Measurements from ENCODE around the gene USP21.

USP21 gene

DNA sequence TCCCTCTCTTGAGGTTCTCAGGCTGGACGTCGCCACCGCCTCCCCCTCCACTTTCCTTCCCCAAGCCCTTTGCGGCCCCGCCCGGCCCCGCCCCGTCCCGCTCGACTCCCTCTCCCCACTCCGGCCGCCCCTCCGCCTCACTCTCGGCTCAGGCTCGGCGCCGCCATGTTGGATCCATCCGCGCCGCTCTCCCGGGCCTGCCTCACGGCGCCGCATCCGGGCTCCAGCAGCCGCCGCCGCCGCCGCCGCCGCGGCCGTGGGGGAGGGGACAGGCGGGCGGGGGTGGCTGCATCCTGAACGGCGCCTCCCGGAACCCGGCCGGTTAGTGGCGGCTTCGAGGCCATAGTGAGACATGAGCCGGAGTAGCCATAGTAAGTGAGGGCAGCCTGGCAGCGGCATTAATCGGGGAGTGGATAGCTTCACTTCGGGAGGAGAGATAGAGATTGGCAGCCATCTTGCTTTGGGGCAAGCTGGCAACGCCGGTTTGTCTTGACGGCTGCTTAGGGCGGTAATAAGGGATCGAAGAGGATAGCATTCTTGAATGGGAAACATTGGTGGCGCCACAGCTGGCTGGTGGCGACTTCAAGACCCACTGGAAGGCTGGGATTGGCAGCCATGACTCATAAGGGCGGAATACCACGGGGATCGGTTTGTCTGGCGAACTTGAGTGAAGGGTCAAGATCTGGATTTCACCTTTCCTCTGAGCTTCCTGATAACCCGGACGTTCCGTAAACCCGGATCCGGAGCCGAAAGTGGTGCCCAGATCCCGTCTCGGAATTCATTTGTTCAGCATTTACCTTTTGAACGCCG, 26.7 kb upstream of the USP21 start, which contains the start of gene DEDD:
TSS of gene DEDD (minus strand) at position 258 of the 810 bp plus-strand sequence. CDS start 8,205 bp downstream, outside the sequence.
- peak; percentile 57 to 77 for DNase-seq (ENCODE audit: low read depth in 2 of 2, low spot score in 1 of 2)

DNA sequence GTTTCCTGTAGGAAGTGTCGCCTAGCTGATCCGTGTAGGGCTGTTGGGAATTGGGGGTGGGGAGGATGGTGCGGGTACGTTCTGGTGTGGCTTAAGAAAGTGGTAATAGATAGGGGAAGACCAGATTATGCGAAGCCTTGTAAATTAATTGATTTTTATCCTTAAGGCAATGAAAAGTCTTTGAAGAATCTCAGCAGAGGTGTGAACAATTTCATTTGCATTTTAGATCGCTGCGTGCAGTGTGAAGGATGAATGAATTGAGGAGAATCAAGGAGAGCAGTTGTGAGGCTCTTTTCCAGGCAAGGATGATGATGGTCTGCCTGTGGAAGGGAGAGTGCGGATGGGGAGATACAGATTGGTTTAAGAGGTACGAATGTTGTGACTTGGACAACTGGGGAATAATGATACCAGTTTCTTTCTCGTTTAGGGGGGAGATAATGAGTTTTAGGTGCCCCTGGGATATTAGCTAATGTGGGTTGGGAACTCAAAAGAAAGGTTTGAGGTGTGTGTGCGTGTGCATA, 26.0 kb upstream of the USP21 start:
- DNase-seq (ENCODE audit: low read depth in 2 of 2, low spot score in 1 of 2) = no peak

DNA sequence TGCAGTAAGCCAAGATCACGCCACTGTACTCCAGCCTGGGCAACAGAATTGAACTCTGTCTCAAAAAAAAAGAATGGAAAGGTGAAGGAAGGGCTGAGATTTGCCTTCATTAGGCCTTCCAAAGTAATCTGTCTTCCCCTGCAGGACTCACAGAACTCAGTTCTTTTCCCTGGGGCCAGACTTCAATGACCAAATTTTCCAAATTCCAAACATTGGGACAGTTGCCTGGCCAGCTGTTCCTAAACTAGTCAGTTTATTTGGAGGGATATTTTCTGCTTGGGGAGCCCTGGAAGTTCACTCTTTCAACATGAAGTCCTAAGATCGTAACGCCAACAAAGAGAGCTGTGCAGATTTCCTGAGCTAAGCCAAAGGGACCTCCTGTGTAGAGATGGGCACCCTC, 21.4 kb upstream of the USP21 start:
- no peak for DNase-seq (ENCODE audit: low read depth in 2 of 2, low spot score in 1 of 2)

DNA sequence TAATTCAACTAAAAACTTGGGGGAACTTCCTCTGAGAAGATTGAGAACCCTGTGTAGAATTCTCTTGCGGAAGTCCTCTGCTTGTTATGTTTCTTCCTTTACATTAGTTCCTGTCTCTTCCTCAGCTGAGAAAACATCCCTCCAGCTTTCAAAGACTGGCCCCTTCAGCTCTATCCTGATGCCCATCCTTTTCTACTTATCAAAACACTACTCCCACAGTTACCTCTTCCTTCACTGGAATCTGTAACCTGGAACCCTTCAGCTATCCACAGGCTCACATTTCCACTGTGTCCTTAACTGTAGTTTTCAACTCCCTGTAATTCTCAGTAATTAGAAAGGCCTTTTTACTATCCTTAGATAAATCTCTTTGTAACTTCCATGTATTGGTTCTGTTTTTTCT, 20.9 kb upstream of the USP21 start:
- no peak for DNase-seq (ENCODE audit: low read depth in 2 of 2, low spot score in 1 of 2)

GRCh38 chr1:161139766-161140165, 19.5 kb upstream of the USP21 start:
- no peak for DNase-seq (ENCODE audit: low read depth in 2 of 2, low spot score in 1 of 2)

GRCh38 chr1:161140755-161141400, 18.4 kb upstream of the USP21 start:
- DNase-seq (ENCODE audit: low read depth in 2 of 2, low spot score in 1 of 2) = no peak

GRCh38 chr1:161145832-161146231, 13.5 kb upstream of the USP21 start:
- DNase-seq (ENCODE audit: low read depth in 2 of 2, low spot score in 1 of 2) = no peak

DNA sequence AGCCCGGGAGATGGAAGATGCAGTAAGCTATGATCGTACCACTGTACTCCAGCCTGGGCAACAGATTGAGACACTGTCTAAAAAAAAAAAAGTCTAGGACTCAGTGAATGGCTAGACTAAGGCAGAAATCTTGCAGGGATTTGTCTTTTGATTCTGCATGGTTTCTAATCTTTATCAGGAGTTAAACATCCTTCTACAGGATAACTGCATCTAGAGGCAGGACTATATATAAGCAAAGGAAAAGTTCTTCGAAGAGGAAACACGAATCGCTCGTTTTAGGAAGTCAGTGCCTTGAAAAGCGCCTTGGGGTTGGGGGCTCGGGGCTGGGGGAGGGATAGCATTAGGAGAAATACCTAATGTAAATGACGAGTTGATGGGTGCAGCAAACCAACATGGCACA, 6.1 kb upstream of the USP21 start:
- DNase-seq (ENCODE audit: low read depth in 2 of 2, low spot score in 1 of 2) = no peak

DNA sequence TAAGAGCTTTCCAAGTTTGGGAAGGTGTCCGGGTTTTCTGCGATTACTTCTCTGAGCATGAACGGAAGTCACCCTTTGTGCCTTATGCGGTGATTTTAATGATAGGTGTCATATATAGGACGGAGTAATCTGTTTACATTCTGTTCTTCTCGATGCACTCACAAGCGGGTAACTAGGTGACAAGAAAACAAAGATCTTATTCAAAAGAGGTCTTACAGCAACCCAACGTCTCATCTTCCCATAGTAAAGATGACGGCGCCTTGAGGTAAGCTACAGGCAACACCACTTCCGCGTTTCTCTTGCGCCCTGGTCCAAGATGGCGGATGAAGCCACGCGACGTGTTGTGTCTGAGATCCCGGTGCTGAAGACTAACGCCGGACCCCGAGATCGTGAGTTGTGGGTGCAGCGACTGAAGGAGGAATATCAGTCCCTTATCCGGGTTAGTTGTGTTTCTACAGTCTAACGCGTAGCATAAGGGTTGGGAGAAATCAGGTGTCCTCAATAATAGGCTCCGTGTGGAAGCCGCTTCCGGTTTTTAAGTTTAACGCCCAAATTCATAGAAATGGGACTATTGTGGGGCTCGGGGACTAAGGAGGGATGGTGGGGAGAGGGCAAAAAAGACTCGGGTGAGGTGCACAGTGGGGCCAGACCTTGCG, 5.5 kb upstream of the USP21 start, which contains the start of gene UFC1:
TSS of gene UFC1 (plus strand) at position 297 of the 656 bp plus-strand sequence. CDS start at position 317, 20 bp downstream.
- DNase-seq (ENCODE audit: low read depth in 2 of 2, low spot score in 1 of 2) = peak; percentile 50 to 60

GRCh38 chr1:161157867-161158266, 1.4 kb upstream of the USP21 start:
- no peak for DNase-seq (ENCODE audit: low read depth in 2 of 2, low spot score in 1 of 2)

GRCh38 chr1:161158316-161159010, 837 bp upstream of the USP21 start:
- DNase-seq (ENCODE audit: low read depth in 2 of 2, low spot score in 1 of 2) = no peak

DNA sequence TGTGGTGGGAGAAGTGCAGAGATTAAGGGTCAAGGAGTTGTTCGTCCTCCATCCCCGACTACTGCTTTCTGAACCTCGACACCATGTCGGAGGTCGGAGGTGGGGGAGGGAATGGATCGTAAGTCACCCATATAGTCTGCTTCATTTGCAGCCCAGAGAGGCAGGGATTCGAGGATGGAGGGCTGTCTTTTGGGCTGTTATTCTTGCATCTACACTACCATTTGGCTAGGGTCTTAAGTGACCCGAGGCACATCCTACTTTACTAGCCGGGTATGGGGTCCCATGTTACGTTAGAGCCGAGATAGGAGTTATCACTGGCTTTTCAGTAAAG, 578 bp downstream of the USP21 start:
- no peak for DNase-seq (ENCODE audit: low read depth in 2 of 2, low spot score in 1 of 2)

GRCh38 chr1:161160671-161161145, 1.4 kb downstream of the USP21 start:
- no peak for DNase-seq (ENCODE audit: low read depth in 2 of 2, low spot score in 1 of 2)

GRCh38 chr1:161161652-161162051, 2.4 kb downstream of the USP21 start:
- DNase-seq (ENCODE audit: low read depth in 2 of 2, low spot score in 1 of 2) = no peak

DNA sequence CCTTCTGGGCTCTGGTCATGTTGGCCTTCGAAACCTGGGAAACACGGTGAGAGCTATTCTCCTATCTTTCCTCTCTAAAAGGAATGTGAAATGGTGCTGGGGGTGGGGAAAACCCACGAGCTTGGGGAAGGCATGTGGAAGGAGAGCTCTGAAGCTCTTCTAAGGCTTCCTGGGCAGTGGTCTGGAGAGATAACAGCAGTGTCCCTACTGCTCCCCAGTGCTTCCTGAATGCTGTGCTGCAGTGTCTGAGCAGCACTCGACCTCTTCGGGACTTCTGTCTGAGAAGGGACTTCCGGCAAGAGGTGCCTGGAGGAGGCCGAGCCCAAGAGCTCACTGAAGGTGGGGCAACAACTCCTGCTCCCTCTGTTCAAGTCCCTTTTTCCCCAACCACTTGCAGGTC, 2.8 kb downstream of the USP21 start:
- DNase-seq (ENCODE audit: low read depth in 2 of 2, low spot score in 1 of 2) = no peak

- no peak for DNase-seq (ENCODE audit: low read depth in 2 of 2, low spot score in 1 of 2)
Observed at GRCh38 chr1:161162806-161163205, 3.5 kb downstream of the USP21 start.

DNA sequence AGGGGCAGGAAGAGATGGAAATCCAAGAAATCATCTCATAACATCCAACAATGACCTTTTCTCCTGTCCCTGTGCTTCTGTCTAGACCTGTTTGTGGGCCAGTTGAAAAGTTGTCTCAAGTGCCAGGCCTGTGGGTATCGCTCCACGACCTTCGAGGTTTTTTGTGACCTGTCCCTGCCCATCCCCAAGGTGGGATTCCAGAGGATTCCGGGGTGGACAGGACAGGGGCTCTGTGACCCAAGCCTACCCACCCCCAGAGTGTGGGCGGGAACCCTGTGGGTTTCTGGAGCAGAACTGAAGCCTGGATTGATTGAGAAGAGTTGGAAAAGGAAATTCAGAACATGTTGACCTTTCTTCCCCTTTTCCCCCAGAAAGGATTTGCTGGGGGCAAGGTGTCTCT, 4.5 kb downstream of the USP21 start:
- no peak for DNase-seq (ENCODE audit: low read depth in 2 of 2, low spot score in 1 of 2)

DNA sequence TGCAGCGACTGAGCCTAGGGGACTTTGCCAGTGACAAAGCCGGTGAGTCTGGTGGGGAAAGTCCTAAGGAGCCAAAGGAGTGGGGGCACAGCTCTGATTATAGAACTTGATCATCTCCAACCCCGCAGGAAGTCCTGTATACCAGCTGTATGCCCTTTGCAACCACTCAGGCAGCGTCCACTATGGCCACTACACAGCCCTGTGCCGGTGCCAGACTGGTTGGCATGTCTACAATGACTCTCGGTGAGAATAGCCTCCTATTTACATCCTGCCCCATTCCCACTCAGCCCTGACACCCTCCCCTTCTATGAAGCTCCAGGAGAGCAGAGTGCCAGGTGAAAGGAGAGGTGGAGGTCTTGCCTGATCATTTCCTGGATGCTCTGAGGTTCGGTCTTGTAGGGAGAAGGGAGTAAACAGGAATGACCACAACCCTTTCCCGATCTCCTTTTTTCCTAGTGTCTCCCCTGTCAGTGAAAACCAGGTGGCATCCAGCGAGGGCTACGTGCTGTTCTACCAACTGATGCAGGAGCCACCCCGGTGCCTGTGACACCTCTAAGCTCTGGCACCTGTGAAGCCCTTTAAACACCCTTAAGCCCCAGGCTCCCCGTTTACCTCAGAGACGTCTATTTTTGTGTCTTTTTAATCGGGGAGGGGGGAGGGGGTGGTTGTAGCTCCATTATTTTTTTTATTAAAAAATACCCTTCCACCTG, 5.8 kb downstream of the USP21 start:
- no peak for DNase-seq (ENCODE audit: low read depth in 2 of 2, low spot score in 1 of 2)

DNA sequence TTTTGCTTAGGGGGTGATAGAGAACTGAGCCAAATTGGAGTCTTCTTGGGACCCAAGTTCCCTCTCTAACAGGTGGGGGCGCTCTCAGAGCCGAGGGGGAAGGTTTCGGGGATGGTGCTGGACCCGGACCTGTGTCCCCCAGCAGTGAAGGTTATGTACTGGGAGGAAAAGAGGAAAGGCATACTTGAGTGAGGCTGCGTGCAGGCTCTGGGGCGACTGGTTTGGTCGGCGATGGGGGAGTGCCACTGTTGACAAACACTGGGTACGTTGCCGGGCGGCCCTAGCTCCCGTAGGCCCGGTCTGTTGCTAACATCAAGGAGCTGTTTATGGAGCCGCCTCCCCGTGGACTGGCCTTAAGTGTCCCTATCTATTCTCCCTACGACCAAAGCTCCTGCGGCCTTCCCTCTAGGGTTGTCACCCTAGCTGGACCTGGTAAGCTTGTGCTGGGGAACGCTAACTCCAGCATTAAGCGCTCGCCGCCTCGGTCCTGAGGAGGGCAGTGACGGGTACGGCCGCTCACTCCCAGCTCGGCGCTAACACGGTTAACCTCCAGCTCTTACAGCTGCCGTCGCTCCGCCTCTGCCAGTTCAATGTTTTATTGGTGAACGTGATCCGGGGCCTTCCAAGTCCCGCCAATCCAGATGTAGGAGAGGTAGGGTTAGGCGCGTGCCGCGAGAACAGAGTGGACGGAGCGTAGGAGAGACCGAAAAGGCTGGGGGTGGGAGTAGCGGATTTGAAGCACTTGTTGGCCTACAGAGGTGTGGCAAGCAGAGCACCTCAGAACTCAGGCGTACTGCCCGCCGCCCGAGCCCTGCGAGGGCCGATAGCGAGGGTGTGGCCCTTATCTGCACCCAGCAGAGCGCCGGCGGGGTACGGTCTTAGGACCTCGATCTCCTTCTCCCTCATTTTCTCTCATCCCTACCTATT, 6.7 kb downstream of the USP21 start, which contains the start of gene PPOX:
TSS of gene PPOX (plus strand) at position 685 of the 927 bp plus-strand sequence. CDS start 422 bp downstream, outside the sequence.
- DNase-seq (ENCODE audit: low read depth in 2 of 2, low spot score in 1 of 2) = peak; percentile 77 to 84
